ENCODE measurements around the gene PHYHD1. TPM values are rescaled to one million over a fixed set of nuclear protein-coding genes. Genes with fewer than 3 reads are reported as not detected.

The PHYHD1 gene
- total and polyA plus RNA-seq, 10 of the 15 experiments (the other 5 are each of a cell fraction or from before 2014, with no cell fraction given): 0.09 to 0.17 TPM; not detected in 8

DNA sequence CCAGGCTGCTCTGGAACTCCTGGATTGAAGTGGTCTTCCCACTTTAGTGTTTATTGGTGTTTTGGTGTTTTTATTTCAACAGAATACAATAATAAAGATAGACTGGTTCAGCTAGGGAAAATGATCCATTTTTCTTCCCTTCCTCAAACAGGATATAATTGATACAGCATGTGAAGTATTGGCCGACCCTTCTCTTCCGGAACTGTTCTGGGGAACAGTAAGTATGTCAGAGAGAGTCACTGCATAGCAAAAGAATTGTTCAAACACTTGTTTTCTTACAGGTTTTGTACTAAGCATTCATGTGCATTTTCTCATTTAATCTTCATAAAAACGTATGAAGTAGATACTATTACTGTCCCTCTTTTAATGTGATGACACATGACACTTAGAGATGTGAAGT, 58.3 kb downstream of the PHYHD1 start:
- ATAC-seq: no peak
- no peak overlapping the region for H2AFZ ChIP-seq (ENCODE audit: control insufficient read depth, low read depth, low read length)
- H3K4me2 ChIP-seq (ENCODE audit: control insufficient read depth, insufficient read depth): no peak overlapping the region
- H3K9ac ChIP-seq (ENCODE audit: control insufficient read depth, insufficient read depth, low read length): no peak overlapping the region
- SMC1A ChIA-PET (ENCODE audit: uncharacterized antibody, unreplicated experiment): no interaction called here
- no peak for FAIRE-seq
- RAD21 ChIA-PET (ENCODE audit: unreplicated experiment): no interaction called here
- peaks cover 15 to 41% of the 10 kb centered on the region in 2 experiments for H3K36me3 ChIP-seq (ENCODE audit: control insufficient read depth in 2 of 2, insufficient read depth in 2 of 2, low read length in 1 of 2)
- no peaks in the 10 kb centered on the region for H3K9me3 ChIP-seq (replicated peaks; ENCODE audit: control insufficient read depth, insufficient read depth, low read length)
- intact Hi-C loops (cut with micrococcal nuclease; ENCODE audit: unreplicated experiment): no loop called here
- 80% methylated on average over 3 of the region's 3 CpGs for WGBS (ENCODE audit: insufficient coverage, insufficient replicate concordance, low lambda C conversion rate, missing lambda C conversion rate)
- in situ Hi-C loops (cut with MboI): no loop called here
- POLR2A ChIA-PET: no interaction called here
- TF ChIP-seq, protein P1, sequence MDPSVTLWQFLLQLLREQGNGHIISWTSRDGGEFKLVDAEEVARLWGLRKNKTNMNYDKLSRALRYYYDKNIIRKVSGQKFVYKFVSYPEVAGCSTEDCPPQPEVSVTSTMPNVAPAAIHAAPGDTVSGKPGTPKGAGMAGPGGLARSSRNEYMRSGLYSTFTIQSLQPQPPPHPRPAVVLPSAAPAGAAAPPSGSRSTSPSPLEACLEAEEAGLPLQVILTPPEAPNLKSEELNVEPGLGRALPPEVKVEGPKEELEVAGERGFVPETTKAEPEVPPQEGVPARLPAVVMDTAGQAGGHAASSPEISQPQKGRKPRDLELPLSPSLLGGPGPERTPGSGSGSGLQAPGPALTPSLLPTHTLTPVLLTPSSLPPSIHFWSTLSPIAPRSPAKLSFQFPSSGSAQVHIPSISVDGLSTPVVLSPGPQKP (IDR thresholded peaks at IDR 0.05; ENCODE audit: low read depth, low read length): no peak
- TF ChIP-seq TCF3 (IDR thresholded peaks at IDR 0.05; ENCODE audit: borderline replicate concordance, insufficient read depth, low read depth, low read length) (no peak), SUPT20H (IDR thresholded peaks at IDR 0.05; ENCODE audit: borderline replicate concordance, control insufficient read depth, low read depth, low read length) (no peak), ZNF274 (IDR thresholded peaks at IDR 0.05; ENCODE audit: insufficient read depth, insufficient read length) (no peak), HDGF (IDR thresholded peaks at IDR 0.05) (no peak), TBL1XR1 (IDR thresholded peaks at IDR 0.05; ENCODE audit: low read depth, low read length) (no peak), POLR2A (IDR thresholded peaks at IDR 0.05; ENCODE audit: low read depth, low read length) (no peak), CEBPB (IDR thresholded peaks at IDR 0.05; ENCODE audit: borderline replicate concordance in 1 of 2, low read depth in 2 of 2, low read length in 2 of 2) (no peak), SMAD5 (IDR thresholded peaks at IDR 0.05; ENCODE audit: low read depth) (no peak), BHLHE40 (IDR thresholded peaks at IDR 0.05; ENCODE audit: borderline replicate concordance in 1 of 2, low read depth in 2 of 2, low read length in 1 of 2) (no peak), MEF2A (IDR thresholded peaks at IDR 0.05; ENCODE audit: insufficient read depth, low read depth, low read length) (no peak), POLR2AphosphoS2 (IDR thresholded peaks at IDR 0.05; ENCODE audit: low read depth, low read length) (no peak), PAX8 (IDR thresholded peaks at IDR 0.05) (no peak), TCF12 (IDR thresholded peaks at IDR 0.05; ENCODE audit: low read depth, low read length) (no peak), JUNB (IDR thresholded peaks at IDR 0.05) (no peak), FOXM1 (IDR thresholded peaks at IDR 0.05; ENCODE audit: low read depth, low read length) (no peak), ZNF217 (IDR thresholded peaks at IDR 0.05) (no peak)
- TF ChIP-seq, protein P2, sequence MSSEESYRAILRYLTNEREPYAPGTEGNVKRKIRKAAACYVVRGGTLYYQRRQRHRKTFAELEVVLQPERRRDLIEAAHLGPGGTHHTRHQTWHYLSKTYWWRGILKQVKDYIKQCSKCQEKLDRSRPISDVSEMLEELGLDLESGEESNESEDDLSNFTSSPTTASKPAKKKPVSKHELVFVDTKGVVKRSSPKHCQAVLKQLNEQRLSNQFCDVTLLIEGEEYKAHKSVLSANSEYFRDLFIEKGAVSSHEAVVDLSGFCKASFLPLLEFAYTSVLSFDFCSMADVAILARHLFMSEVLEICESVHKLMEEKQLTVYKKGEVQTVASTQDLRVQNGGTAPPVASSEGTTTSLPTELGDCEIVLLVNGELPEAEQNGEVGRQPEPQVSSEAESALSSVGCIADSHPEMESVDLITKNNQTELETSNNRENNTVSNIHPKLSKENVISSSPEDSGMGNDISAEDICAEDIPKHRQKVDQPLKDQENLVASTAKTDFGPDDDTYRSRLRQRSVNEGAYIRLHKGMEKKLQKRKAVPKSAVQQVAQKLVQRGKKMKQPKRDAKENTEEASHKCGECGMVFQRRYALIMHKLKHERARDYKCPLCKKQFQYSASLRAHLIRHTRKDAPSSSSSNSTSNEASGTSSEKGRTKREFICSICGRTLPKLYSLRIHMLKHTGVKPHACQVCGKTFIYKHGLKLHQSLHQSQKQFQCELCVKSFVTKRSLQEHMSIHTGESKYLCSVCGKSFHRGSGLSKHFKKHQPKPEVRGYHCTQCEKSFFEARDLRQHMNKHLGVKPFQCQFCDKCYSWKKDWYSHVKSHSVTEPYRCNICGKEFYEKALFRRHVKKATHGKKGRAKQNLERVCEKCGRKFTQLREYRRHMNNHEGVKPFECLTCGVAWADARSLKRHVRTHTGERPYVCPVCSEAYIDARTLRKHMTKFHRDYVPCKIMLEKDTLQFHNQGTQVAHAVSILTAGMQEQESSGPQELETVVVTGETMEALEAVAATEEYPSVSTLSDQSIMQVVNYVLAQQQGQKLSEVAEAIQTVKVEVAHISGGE (CRISPR knock-in tag; IDR thresholded peaks at IDR 0.05): no peak
- TF ChIP-seq, protein P3, sequence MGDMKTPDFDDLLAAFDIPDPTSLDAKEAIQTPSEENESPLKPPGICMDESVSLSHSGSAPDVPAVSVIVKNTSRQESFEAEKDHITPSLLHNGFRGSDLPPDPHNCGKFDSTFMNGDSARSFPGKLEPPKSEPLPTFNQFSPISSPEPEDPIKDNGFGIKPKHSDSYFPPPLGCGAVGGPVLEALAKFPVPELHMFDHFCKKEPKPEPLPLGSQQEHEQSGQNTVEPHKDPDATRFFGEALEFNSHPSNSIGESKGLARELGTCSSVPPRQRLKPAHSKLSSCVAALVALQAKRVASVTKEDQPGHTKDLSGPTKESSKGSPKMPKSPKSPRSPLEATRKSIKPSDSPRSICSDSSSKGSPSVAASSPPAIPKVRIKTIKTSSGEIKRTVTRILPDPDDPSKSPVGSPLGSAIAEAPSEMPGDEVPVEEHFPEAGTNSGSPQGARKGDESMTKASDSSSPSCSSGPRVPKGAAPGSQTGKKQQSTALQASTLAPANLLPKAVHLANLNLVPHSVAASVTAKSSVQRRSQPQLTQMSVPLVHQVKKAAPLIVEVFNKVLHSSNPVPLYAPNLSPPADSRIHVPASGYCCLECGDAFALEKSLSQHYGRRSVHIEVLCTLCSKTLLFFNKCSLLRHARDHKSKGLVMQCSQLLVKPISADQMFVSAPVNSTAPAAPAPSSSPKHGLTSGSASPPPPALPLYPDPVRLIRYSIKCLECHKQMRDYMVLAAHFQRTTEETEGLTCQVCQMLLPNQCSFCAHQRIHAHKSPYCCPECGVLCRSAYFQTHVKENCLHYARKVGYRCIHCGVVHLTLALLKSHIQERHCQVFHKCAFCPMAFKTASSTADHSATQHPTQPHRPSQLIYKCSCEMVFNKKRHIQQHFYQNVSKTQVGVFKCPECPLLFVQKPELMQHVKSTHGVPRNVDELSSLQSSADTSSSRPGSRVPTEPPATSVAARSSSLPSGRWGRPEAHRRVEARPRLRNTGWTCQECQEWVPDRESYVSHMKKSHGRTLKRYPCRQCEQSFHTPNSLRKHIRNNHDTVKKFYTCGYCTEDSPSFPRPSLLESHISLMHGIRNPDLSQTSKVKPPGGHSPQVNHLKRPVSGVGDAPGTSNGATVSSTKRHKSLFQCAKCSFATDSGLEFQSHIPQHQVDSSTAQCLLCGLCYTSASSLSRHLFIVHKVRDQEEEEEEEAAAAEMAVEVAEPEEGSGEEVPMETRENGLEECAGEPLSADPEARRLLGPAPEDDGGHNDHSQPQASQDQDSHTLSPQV (IDR thresholded peaks at IDR 0.05): no peak
- no TSS peak for BruUV-seq (replicated peaks)
- H3K79me2 ChIP-seq (ENCODE audit: control insufficient read depth, insufficient read depth, low read length): no peaks in the 10 kb centered on the region
- H3K27ac ChIP-seq (ENCODE audit: control insufficient read depth, insufficient read depth): no peak overlapping the region
- no peaks in the 10 kb centered on the region for H3K27me3 ChIP-seq (replicated peaks in 1 of 2; ENCODE audit: control insufficient read depth in 2 of 2, insufficient read depth in 2 of 2, low read length in 1 of 2)
- H3K4me1 ChIP-seq (ENCODE audit: control insufficient read depth, insufficient read depth, low read length): no peaks in the 10 kb centered on the region
- CTCF ChIA-PET: no interaction called here
- no peak for DNase-seq (ENCODE audit: low read depth, low spot score)
- no peak overlapping the region for H3K4me3 ChIP-seq
- H4K20me1 ChIP-seq (ENCODE audit: control insufficient read depth, insufficient read depth): no peaks in the 10 kb centered on the region
